SK-N-SH (cell line): ENCODE results near the gene PPAN. TPM values are rescaled to one million over a fixed set of nuclear protein-coding genes. Genes with fewer than 3 reads are reported as not detected.

Experiments used
- CTCF ChIA-PET: fragments of 300-600, 350-600 bp; formaldehyde crosslinking; extraction: SDS; loops from one replicate; lab custom pipeline; 2021; lab: Yijun Ruan, JAX
- POLR2A ChIA-PET: fragments of 350-600 bp; sonication (Branson Sonifier 250); formaldehyde crosslinking; extraction: SDS; loops from one replicate; lab custom pipeline; 2020; ENCODE audit warnings: antibody characterized with exemption, inconsistent platforms; lab: Yijun Ruan, JAX
- DNase-seq: peaks from one replicate; pipeline ENCODE4 v3.0.0; 2012
- H2AFZ ChIP-seq: fragments of 200-600 bp; sonication (generic); 2 replicates; pipeline ENCODE4 v1.8.1; 2016; ENCODE audit warnings: antibody characterized with exemption, mild to moderate bottlenecking, low read depth
- H3F3A ChIP-seq: fragments of 200-600 bp; sonication (generic); replicated peaks from 2 replicates; pipeline ENCODE3; 2016; ENCODE audit warnings: antibody characterized with exemption, mild to moderate bottlenecking; ENCODE audit not compliant: insufficient read depth
- H3K27ac ChIP-seq, 2 experiments: fragments of 200-500 bp in 1 of 2; fragments of 200-600 bp in 1 of 2; sonication (Bioruptor generic) in 1 of 2; sonication (generic), shearing (Covaris generic) in 1 of 2; 2 replicates each; pipeline versions ENCODE4 v1.5.1 to v1.6.1; 2014 to 2016; ENCODE audit warnings: low read depth in 2 of 2, inconsistent platforms in 1 of 2, low read length in 1 of 2, mild to moderate bottlenecking in 1 of 2, mixed read lengths in 1 of 2
- H3K27me3 ChIP-seq: fragments of 200-600 bp; sonication (generic), shearing (Covaris generic); 2 replicates; pipeline ENCODE4 v1.6.1; 2016; ENCODE audit warnings: mixed run types; ENCODE audit not compliant: insufficient read depth
- H3K36me3 ChIP-seq, 2 experiments: fragments of 200-500 bp in 1 of 2; fragments of 200-600 bp in 1 of 2; sonication (Bioruptor generic) in 1 of 2; sonication (generic) in 1 of 2; replicated peaks in 1 of 2; 2 replicates each; pipeline versions ENCODE3 to v1.5.1; 2014 to 2016; ENCODE audit warnings: low read length in 1 of 2, mild to moderate bottlenecking in 1 of 2; ENCODE audit not compliant: insufficient read depth in 2 of 2, control insufficient read depth in 1 of 2
- H3K4me1 ChIP-seq, 2 experiments: fragments of 200-500 bp in 1 of 2; fragments of 200-600 bp in 1 of 2; sonication (Bioruptor generic) in 1 of 2; sonication (generic), shearing (Covaris generic) in 1 of 2; 2 replicates each; pipeline versions ENCODE4 v1.5.1 to v1.6.1; 2014 to 2016; ENCODE audit warnings: low read depth in 1 of 2, low read length in 1 of 2, mixed run types in 1 of 2; ENCODE audit not compliant: insufficient read depth in 2 of 2, control insufficient read depth in 1 of 2
- H3K4me2 ChIP-seq: fragments of 200-600 bp; sonication (generic), shearing (Covaris generic); 2 replicates; pipeline ENCODE4 v1.6.1; 2017; ENCODE audit warnings: mixed run types
- H3K4me3 ChIP-seq, 2 experiments: fragments of 200-500 bp in 1 of 2; fragments of 200-600 bp in 1 of 2; sonication (Bioruptor generic) in 1 of 2; sonication (generic), shearing (Covaris generic) in 1 of 2; 2 replicates each; pipeline versions ENCODE4 v1.5.1 to v1.8.1; 2014 to 2016; ENCODE audit warnings: low read depth in 2 of 2, inconsistent platforms in 1 of 2, low read length in 1 of 2, mild to moderate bottlenecking in 1 of 2, mixed read lengths in 1 of 2, moderate library complexity in 1 of 2
- H3K79me2 ChIP-seq: fragments of 200-600 bp; sonication (generic); 2 replicates; pipeline ENCODE4 v1.8.1; 2017; ENCODE audit warnings: mild to moderate bottlenecking; ENCODE audit not compliant: insufficient read depth
- H3K9ac ChIP-seq: fragments of 200-600 bp; sonication (generic); 2 replicates; pipeline ENCODE4 v1.6.1; 2017; ENCODE audit warnings: mixed run types
- H3K9me2 ChIP-seq: fragments of 200-600 bp; sonication (generic); 2 replicates; pipeline ENCODE4 v1.6.1; 2017; ENCODE audit warnings: mixed run types
- H3K9me3 ChIP-seq: fragments of 200-600 bp; sonication (generic); 2 replicates; pipeline ENCODE4 v1.6.1; 2017; ENCODE audit warnings: mixed run types, mild to moderate bottlenecking, moderate library complexity
- H4K20me1 ChIP-seq: fragments of 200-600 bp; sonication (generic); 2 replicates; pipeline ENCODE4 v1.6.1; 2017; ENCODE audit warnings: mild to moderate bottlenecking, mixed run types; ENCODE audit not compliant: insufficient read depth
- CHD2 ChIP-seq: fragments of 150-350 bp; IDR thresholded peaks from 2 replicates; pipeline ENCODE4 v1.6.1; 2018; ENCODE audit warnings: low read length; ENCODE audit not compliant: partially characterized antibody
- EP300 ChIP-seq, 2 experiments: IDR thresholded peaks; 2 replicates each; pipeline versions ENCODE4 v1.4.0 to v1.6.1; 2012; ENCODE audit warnings: borderline replicate concordance in 1 of 2, low read depth in 1 of 2, low read length in 1 of 2
- EZH2phosphoT487 ChIP-seq: fragments of 200-600 bp; sonication (generic); IDR thresholded peaks from 2 replicates; pipeline ENCODE4 v1.6.1; 2017; ENCODE audit warnings: low read depth, mixed run types, mild to moderate bottlenecking, antibody characterized with exemption, moderate library complexity, borderline replicate concordance
- FOSL2 ChIP-seq: IDR thresholded peaks from 2 replicates; pipeline ENCODE4 v1.4.0; 2012; ENCODE audit warnings: low read depth, mild to moderate bottlenecking, moderate library complexity, borderline replicate concordance
- FOXJ3 ChIP-seq: sonication (generic); formaldehyde crosslinking; IDR thresholded peaks from 2 replicates; pipeline ENCODE4 v1.5.1; 2020; ENCODE audit warnings: mild to moderate bottlenecking, missing genetic modification reagents
- FOXM1 ChIP-seq: IDR thresholded peaks from 2 replicates; pipeline ENCODE4 v1.4.0; 2012; ENCODE audit warnings: low read depth, mild to moderate bottlenecking
- GABPA ChIP-seq: IDR thresholded peaks from 2 replicates; pipeline ENCODE4 v1.4.0; 2012; ENCODE audit warnings: low read depth, mild to moderate bottlenecking
- GATA2 ChIP-seq: sonication (generic); formaldehyde crosslinking; IDR thresholded peaks from 2 replicates; pipeline ENCODE4 v1.5.0; 2020; ENCODE audit warnings: mild to moderate bottlenecking, missing genetic modification reagents
- JUND ChIP-seq: IDR thresholded peaks from 2 replicates; pipeline ENCODE4 v1.4.0; 2012
- MXI1 ChIP-seq: IDR thresholded peaks from 2 replicates; pipeline ENCODE4 v1.6.1; 2012; ENCODE audit warnings: mild to moderate bottlenecking, low read depth, low read length, improper control_type of control experiment
- RAD21 ChIP-seq: IDR thresholded peaks from 2 replicates; pipeline ENCODE4 v1.6.1; 2012; ENCODE audit warnings: mild to moderate bottlenecking, low read length
- RCOR1 ChIP-seq: fragments of 150-350 bp; IDR thresholded peaks from 2 replicates; pipeline ENCODE4 v1.6.1; 2017; ENCODE audit warnings: antibody characterized with exemption, low read length
- RFX5 ChIP-seq: IDR thresholded peaks from 2 replicates; pipeline ENCODE4 v1.6.1; 2012; ENCODE audit warnings: mild to moderate bottlenecking, improper control_type of control experiment, low read length
- RXRA ChIP-seq: IDR thresholded peaks from 2 replicates; pipeline ENCODE4 v1.4.0; 2012; ENCODE audit warnings: low read depth, mild to moderate bottlenecking, borderline replicate concordance
- TEAD4 ChIP-seq: IDR thresholded peaks from 2 replicates; pipeline ENCODE4 v1.4.0; 2012; ENCODE audit warnings: mild to moderate bottlenecking, borderline replicate concordance; ENCODE audit not compliant: insufficient read depth
- USF2 ChIP-seq: fragments of 150-350 bp; IDR thresholded peaks from 2 replicates; pipeline ENCODE4 v1.6.1; 2017; ENCODE audit warnings: antibody characterized with exemption, low read length, low read depth, borderline replicate concordance
- ZBTB33 ChIP-seq: IDR thresholded peaks from 2 replicates; pipeline ENCODE4 v1.4.0; 2012; ENCODE audit warnings: low read depth, borderline replicate concordance
- WGBS: methylation state at CpG from one replicate; pipeline ENCODE4 v1.1.6; 2017; ENCODE audit warnings: low lambda C conversion rate; 5-methylcytosine and 5-hydroxymethylcytosine counted together
- polyA plus RNA-seq, 3 experiments: library from polyadenylated mRNA; depleted of rRNA; stranded (reverse); fragments of >200 nt; gene quantifications; 2 replicates each; pipeline ENCODE4 v1.2.3, GENCODE V29; 2012
- TF ChIP-seq, protein P1 (sequence below): fragments of 150-350 bp; IDR thresholded peaks from 2 replicates; pipeline ENCODE4 v1.6.1; 2016; ENCODE audit warnings: mild to moderate bottlenecking, low read depth, low read length

The PPAN gene
- polyA plus RNA-seq, 1 of the 3 experiments (the other 2 are of a cell fraction): 75.6 TPM

- POLR2A ChIA-PET: interaction anchor here (1.1 to 3.2 kb wide), 7 partner anchors 17 to 114 kb away, joined by 3 to 21 read pairs (median 4); partner anchors contain the start of gene DNMT1
- Histone ChIP-seq H3K4me1 (peaks cover 0 to 33% of the 10 kb centered on the region in 2 experiments; a peak in 1 of 4 replicates), H3K9me3 (no peaks in the 10 kb centered on the region), H3K4me2 (no peak overlapping the region), H3K9ac (no peak overlapping the region), H3K9me2 (no peaks in the 10 kb centered on the region), H3K79me2 (no peaks in the 10 kb centered on the region), H3K4me3 (no peak overlapping the region), H4K20me1 (no peaks in the 10 kb centered on the region), H3K27ac (peak overlapping the region in 1 of 2 experiments; percentile 99; a peak in 2 of 4 replicates), H3K36me3 (peaks cover 20 to 84% of the 10 kb centered on the region in 2 experiments), H3F3A (no peaks in the 10 kb centered on the region), H3K27me3 (no peaks in the 10 kb centered on the region), H2AFZ (no peak overlapping the region)
- TF ChIP-seq CHD2: peak; percentile 83
- TF ChIP-seq GATA2 (CRISPR knock-in tag): peak; percentile 61
- no peak for TF ChIP-seq FOXM1
- TF ChIP-seq FOXJ3: no peak; the same call in 1 of the 2 replicates
- no peak for TF ChIP-seq RXRA
- peak in 1 of 2 experiments; percentile 78; a peak in 2 of 4 replicates for TF ChIP-seq EP300 (IDR thresholded peaks at IDR 0.05; ENCODE audit: borderline replicate concordance in 1 of 2, low read depth in 1 of 2, low read length in 1 of 2)
- 0 out of 2 replicates have a peak, but pooled peaks have one; percentile 44 for TF ChIP-seq MXI1
- 93% methylated on average over 8 of the region's 38 CpGs for WGBS
- CTCF ChIA-PET: interaction anchor here (0.9 to 3.0 kb wide), 9 partner anchors 12 to 278 kb away, joined by 3 to 15 read pairs (median 4); partner anchors contain the start of genes DNMT1 and EIF3G
- peak; percentile 81 for DNase-seq
These were observed 31.9 kb downstream of the PPAN start for GRCh38 chr19:10137751-10138682.

DNA sequence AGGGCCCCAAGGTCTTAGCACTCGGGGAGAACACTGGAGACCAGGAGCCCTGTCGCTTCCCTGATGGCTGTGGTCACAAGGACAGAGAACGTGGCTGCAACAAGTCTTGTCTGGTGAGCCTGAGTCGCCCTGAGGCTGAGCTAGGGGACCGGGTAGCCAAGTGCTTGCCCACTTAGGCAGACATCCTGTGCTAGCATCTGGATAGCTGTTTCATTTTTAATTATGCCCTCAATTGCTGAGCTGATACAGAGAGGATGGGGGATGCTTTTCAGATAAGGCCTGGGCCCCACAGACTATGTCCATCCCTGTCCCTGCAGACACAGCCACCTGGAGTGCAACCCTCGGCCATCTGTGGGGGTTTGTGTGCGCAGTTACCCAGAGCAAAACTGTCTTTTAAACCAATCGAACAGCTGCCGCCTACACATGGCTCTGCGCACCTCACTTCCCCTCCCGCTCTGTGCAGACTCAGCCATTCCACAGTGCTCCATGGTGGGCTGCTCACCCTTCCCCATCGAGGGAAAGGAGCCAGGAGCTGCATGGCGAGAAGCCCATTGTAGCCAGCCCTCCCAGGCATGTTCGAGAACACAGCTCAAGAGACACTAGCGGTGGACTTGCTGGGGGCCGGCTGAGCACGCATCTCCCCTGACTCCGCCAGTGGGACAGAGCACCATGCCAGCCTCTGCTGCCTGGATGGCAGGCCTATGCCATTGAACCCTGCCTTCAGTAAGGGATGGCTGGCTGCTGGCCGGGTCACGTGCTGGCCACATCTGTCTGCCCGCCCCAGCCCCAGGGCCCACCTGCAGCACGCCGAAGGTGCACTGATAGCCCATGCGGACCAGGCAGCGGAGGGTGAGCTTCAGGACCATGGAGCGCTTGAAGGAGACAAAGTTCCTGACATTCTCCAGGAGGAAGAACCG, 33.0 kb downstream of the PPAN start:
- CTCF ChIA-PET: interaction anchor here (0.7 to 3.0 kb wide), 16 partner anchors 9 to 277 kb away, joined by 3 to 15 read pairs (median 4); partner anchors contain the start of genes DNMT1 and EIF3G
- WGBS: 84% methylated on average over 8 of the region's 27 CpGs
- TF ChIP-seq EZH2phosphoT487 (no peak), RCOR1 (peak; percentile 96), TEAD4 (no peak), RAD21 (no peak; the same call in 1 of the 2 replicates), JUND (no peak), USF2 (no peak), FOXM1 (no peak), EP300 (IDR thresholded peaks at IDR 0.05; ENCODE audit: borderline replicate concordance in 1 of 2, low read depth in 1 of 2, low read length in 1 of 2) (peak in 1 of 2 experiments; percentile 94; a peak in 2 of 4 replicates), FOSL2 (no peak), GABPA (no peak), ZBTB33 (no peak), CHD2 (peak; percentile 78), RFX5 (no peak)
- TF ChIP-seq, protein P1, sequence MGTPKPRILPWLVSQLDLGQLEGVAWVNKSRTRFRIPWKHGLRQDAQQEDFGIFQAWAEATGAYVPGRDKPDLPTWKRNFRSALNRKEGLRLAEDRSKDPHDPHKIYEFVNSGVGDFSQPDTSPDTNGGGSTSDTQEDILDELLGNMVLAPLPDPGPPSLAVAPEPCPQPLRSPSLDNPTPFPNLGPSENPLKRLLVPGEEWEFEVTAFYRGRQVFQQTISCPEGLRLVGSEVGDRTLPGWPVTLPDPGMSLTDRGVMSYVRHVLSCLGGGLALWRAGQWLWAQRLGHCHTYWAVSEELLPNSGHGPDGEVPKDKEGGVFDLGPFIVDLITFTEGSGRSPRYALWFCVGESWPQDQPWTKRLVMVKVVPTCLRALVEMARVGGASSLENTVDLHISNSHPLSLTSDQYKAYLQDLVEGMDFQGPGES: peak; percentile 2; the same call in 1 of the 2 replicates

More for the DNA sequence above, 33.0 kb downstream of the PPAN start:
- H3K4me2 ChIP-seq: no peak overlapping the region
- peak overlapping the region in 1 of 2 experiments; percentile 99; a peak in 2 of 4 replicates for H3K27ac ChIP-seq
- no peaks in the 10 kb centered on the region for H3K27me3 ChIP-seq
- peaks cover 23 to 81% of the 10 kb centered on the region in 2 experiments for H3K36me3 ChIP-seq
- H4K20me1 ChIP-seq: no peaks in the 10 kb centered on the region
- H3K9me3 ChIP-seq: no peaks in the 10 kb centered on the region
- H3F3A ChIP-seq: no peaks in the 10 kb centered on the region
- peaks cover 0 to 33% of the 10 kb centered on the region in 2 experiments; a peak in 1 of 4 replicates for H3K4me1 ChIP-seq
- no peaks in the 10 kb centered on the region for H3K9me2 ChIP-seq
- H3K79me2 ChIP-seq: no peaks in the 10 kb centered on the region
- POLR2A ChIA-PET: interaction anchor here (0.7 to 3.2 kb wide), 9 partner anchors 18 to 195 kb away, joined by 3 to 21 read pairs (median 4); partner anchors contain the start of genes DNMT1 and PPAN
- H3K9ac ChIP-seq: no peak overlapping the region
- peak; percentile 92 for DNase-seq
- no peak overlapping the region for H2AFZ ChIP-seq
- H3K4me3 ChIP-seq: no peak overlapping the region
